Subcutaneous abdominal adipose tissue (tissue), 5 donors: ENCODE data around the gene GLUD1.
"Not testable (repeated sequence)": the region's sequence is repeated elsewhere in the genome, so short reads cannot be mapped to it uniquely, and the experiment has no call there.

ENCODE experiments used
- H3K27ac ChIP-seq: one replicate; pipeline ENCODE4 v1.7.0; 2013; ENCODE audit warnings: low read depth, mild to moderate bottlenecking, inconsistent platforms, low read length, moderate library complexity
- H3K27me3 ChIP-seq, 5 donors: one replicate each; pipeline ENCODE4 v1.7.0; 2013; ENCODE audit warnings: low read length in 5 of 5, inconsistent platforms in 1 of 5; ENCODE audit not compliant: control insufficient read depth in 5 of 5, insufficient read depth in 4 of 5
- H3K36me3 ChIP-seq, 5 donors: one replicate each; pipeline ENCODE4 v1.7.0; 2013; ENCODE audit warnings: low read length in 5 of 5; ENCODE audit not compliant: control insufficient read depth in 5 of 5, insufficient read depth in 5 of 5
- H3K4me1 ChIP-seq, 5 donors: one replicate each; pipeline ENCODE4 v1.7.0; 2013; ENCODE audit warnings: low read length in 5 of 5, mild to moderate bottlenecking in 3 of 5, moderate library complexity in 1 of 5; ENCODE audit not compliant: control insufficient read depth in 5 of 5, insufficient read depth in 5 of 5
- H3K4me3 ChIP-seq, 5 donors: one replicate each; pipeline ENCODE4 v1.7.0; 2013; ENCODE audit warnings: low read length in 5 of 5, low read depth in 1 of 5
- H3K9ac ChIP-seq, 5 donors: one replicate each; pipeline ENCODE4 v1.7.0; 2013; ENCODE audit warnings: low read length in 5 of 5, mild to moderate bottlenecking in 4 of 5, moderate library complexity in 3 of 5
- H3K9me3 ChIP-seq, 5 donors: one replicate each; pipeline ENCODE4 v1.7.0; 2013; ENCODE audit warnings: low read length in 5 of 5; ENCODE audit not compliant: control insufficient read depth in 5 of 5
- donor health status: healthy.
- donor health status: healthy.
- donor health status: healthy.
- donor health status: healthy.
- donor health status: healthy.

Gene GLUD1

GRCh38 chr10:87090779-87091178 is 3.9 kb downstream of the GLUD1 start:
- Histone ChIP-seq H3K4me1 (peaks cover 0 to 36% (median 30%) of the 10 kb centered on the region in 5 donors), H3K27me3 (no peaks in the 10 kb centered on the region), H3K4me3 (no peak overlapping the region), H3K36me3 (peaks cover 0 to 10% (median 6%) of the 10 kb centered on the region in 5 donors), H3K27ac (no peak overlapping the region), H3K9me3 (no peaks in the 10 kb centered on the region), H3K9ac (peak overlapping the region in 1 of 5 donors; percentile 35)

- no peak overlapping the region for H3K27ac ChIP-seq
- H3K4me1 ChIP-seq: peaks cover 0 to 36% (median 29%) of the 10 kb centered on the region in 5 donors
- H3K9ac ChIP-seq: no peak overlapping the region
- no peak overlapping the region for H3K4me3 ChIP-seq
- no peaks in the 10 kb centered on the region for H3K9me3 ChIP-seq
- no peaks in the 10 kb centered on the region for H3K27me3 ChIP-seq
- H3K36me3 ChIP-seq: peaks cover 0 to 10% (median 6%) of the 10 kb centered on the region in 5 donors
These were observed 4.9 kb downstream of the GLUD1 start for GRCh38 chr10:87089746-87090145.

GRCh38 chr10:87085537-87085936 is 9.1 kb downstream of the GLUD1 start:
- Histone ChIP-seq H3K4me1 (peaks cover 0 to 25% (median 12%) of the 10 kb centered on the region in 5 donors), H3K27me3 (no peaks in the 10 kb centered on the region), H3K9ac (no peak overlapping the region), H3K4me3 (no peak overlapping the region), H3K9me3 (no peaks in the 10 kb centered on the region), H3K36me3 (peaks cover 0 to 10% (median 6%) of the 10 kb centered on the region in 5 donors), H3K27ac (no peak overlapping the region)

- Histone ChIP-seq H3K4me1 (peaks cover 0 to 22% (median 12%) of the 10 kb centered on the region in 5 donors), H3K27ac (peak overlapping the region; percentile 24)
- H3K27me3 ChIP-seq, H3K9me3 ChIP-seq, H3K9ac ChIP-seq, H3K36me3 ChIP-seq, H3K4me3 ChIP-seq: not testable (repeated sequence)
These were observed 10.3 kb downstream of the GLUD1 start for GRCh38 chr10:87084291-87084782.

- peak overlapping the region; percentile 46 for H3K27ac ChIP-seq
These were observed 10.9 kb downstream of the GLUD1 start for GRCh38 chr10:87083576-87084290.

GRCh38 chr10:87082219-87082618 is 12.4 kb downstream of the GLUD1 start:
- H3K27ac ChIP-seq: not testable (repeated sequence)
- H3K4me1 ChIP-seq: peaks cover 0 to 19% (median 12%) of the 10 kb centered on the region in 5 donors

More at GRCh38 chr10:87083576-87084290, 10.9 kb downstream of the GLUD1 start:
- not testable (repeated sequence) for H3K27me3 ChIP-seq, H3K9ac ChIP-seq, H3K9me3 ChIP-seq, H3K4me3 ChIP-seq, H3K36me3 ChIP-seq
- peaks cover 0 to 19% (median 12%) of the 10 kb centered on the region in 5 donors for H3K4me1 ChIP-seq

GRCh38 chr10:87081574-87081973 is 13.1 kb downstream of the GLUD1 start:
- H3K9me3 ChIP-seq, H3K9ac ChIP-seq, H3K27ac ChIP-seq, H3K27me3 ChIP-seq, H3K4me3 ChIP-seq, H3K36me3 ChIP-seq: not testable (repeated sequence)
- peaks cover 0 to 19% (median 12%) of the 10 kb centered on the region in 5 donors for H3K4me1 ChIP-seq

More at GRCh38 chr10:87082219-87082618, 12.4 kb downstream of the GLUD1 start:
- not testable (repeated sequence) for H3K9me3 ChIP-seq, H3K4me3 ChIP-seq, H3K36me3 ChIP-seq, H3K9ac ChIP-seq, H3K27me3 ChIP-seq

- H3K9ac ChIP-seq, H3K4me3 ChIP-seq, H3K9me3 ChIP-seq, H3K36me3 ChIP-seq, H3K27me3 ChIP-seq, H3K27ac ChIP-seq: not testable (repeated sequence)
- peaks cover 0 to 19% (median 12%) of the 10 kb centered on the region in 5 donors for H3K4me1 ChIP-seq
These were observed 14.0 kb downstream of the GLUD1 start for GRCh38 chr10:87080621-87081020.

- Histone ChIP-seq H3K4me3 (no peak overlapping the region), H3K4me1 (peaks cover 0 to 12% (median 7%) of the 10 kb centered on the region in 5 donors), H3K27me3 (no peaks in the 10 kb centered on the region), H3K36me3 (peaks cover 0 to 2% (median under 1%) of the 10 kb centered on the region in 5 donors), H3K9ac (no peak overlapping the region), H3K27ac (no peak overlapping the region), H3K9me3 (no peaks in the 10 kb centered on the region)
These were observed 15.4 kb downstream of the GLUD1 start for GRCh38 chr10:87079106-87079836.

- not testable (repeated sequence) for H3K27me3 ChIP-seq, H3K4me3 ChIP-seq, H3K9me3 ChIP-seq, H3K9ac ChIP-seq, H3K27ac ChIP-seq, H3K4me1 ChIP-seq
- H3K36me3 ChIP-seq: peaks cover 5 to 27% (median 21%) of the 10 kb centered on the region in 5 donors
These were observed 18.2 kb downstream of the GLUD1 start for GRCh38 chr10:87076421-87076820.
